Measurements from ENCODE around the gene IMPDH2.

DNA sequence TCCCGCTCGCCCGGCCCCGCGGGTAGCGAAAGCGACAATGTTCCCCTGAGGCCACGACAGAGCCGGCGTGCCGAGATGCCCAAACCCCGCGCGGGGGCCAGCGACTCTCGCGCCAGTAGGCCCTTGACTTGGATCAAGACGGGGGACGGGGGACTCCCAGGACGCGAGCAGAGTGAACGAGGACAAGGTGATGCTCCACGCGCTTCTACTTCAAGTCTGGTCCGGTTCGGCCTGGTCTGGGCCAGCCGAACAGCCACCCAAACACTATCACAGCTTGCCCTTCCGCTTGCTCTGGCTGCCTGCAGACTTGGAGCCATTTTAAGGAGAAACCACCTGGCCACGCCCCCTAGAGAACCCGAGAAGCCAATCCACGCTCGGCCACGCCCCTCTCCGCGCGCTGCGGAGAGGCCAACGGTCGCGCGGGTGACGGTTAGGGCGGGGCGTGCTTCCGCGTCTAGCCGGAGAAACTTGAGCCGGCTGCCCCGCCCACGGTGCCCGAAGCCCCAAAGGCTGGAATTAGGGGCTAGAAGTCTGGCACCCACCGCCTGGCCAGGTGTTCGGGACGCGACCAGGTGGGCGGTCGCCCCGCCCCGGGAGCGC is 7.9 kb downstream of the IMPDH2 start:
- TF ChIP-seq, protein P1, sequence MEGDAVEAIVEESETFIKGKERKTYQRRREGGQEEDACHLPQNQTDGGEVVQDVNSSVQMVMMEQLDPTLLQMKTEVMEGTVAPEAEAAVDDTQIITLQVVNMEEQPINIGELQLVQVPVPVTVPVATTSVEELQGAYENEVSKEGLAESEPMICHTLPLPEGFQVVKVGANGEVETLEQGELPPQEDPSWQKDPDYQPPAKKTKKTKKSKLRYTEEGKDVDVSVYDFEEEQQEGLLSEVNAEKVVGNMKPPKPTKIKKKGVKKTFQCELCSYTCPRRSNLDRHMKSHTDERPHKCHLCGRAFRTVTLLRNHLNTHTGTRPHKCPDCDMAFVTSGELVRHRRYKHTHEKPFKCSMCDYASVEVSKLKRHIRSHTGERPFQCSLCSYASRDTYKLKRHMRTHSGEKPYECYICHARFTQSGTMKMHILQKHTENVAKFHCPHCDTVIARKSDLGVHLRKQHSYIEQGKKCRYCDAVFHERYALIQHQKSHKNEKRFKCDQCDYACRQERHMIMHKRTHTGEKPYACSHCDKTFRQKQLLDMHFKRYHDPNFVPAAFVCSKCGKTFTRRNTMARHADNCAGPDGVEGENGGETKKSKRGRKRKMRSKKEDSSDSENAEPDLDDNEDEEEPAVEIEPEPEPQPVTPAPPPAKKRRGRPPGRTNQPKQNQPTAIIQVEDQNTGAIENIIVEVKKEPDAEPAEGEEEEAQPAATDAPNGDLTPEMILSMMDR (IDR thresholded peaks at IDR 0.05) = no peak
- TF ChIP-seq POLR2A (IDR thresholded peaks at IDR 0.05) = peak; percentile 95 to 99
